GM11168 (cell line): Measurements from ENCODE around the gene UBE2D2.
"Not testable (repeated sequence)": the region's sequence is repeated elsewhere in the genome, so short reads cannot be mapped to it uniquely, and the experiment has no call there.

Source experiments
- in situ Hi-C: fragments of 300-500 bp; cut with MboI; formaldehyde crosslinking; loops from one replicate; pipeline ENCODE4 v1.12.0; 2022; ENCODE audit warnings: low sequenced_read_pairs; ENCODE audit not compliant: unreplicated experiment

UBE2D2 gene

DNA sequence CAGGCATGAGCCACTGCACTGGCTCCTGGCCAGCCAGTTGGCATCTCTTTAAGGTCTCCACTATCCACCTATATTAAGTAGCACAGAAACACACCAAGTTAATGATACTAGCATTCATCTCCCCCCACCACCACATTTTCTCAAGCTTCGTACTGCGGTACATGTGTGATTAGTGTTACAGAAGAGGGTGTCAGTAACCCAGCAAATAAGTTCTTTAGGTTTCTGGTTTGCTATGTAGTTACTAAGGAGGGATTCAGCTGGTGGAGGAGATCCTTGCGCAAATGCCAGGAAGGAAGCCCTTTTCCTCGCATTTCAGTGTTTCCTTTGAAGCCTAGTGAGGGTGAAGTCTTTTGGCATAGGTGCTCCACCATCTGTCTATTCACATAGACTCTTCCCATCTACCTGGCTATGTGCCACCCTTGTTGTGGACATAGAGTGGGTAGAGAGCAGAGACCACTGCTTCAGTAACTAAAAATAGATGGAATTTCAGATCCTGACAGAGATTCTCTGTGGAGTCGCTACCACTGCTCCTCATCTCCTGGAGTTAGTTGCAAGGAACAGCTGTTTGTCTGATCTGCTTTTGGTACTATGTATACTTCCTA lies 16.7 kb downstream of the UBE2D2 start:
- in situ Hi-C loops, result no loop called here

DNA sequence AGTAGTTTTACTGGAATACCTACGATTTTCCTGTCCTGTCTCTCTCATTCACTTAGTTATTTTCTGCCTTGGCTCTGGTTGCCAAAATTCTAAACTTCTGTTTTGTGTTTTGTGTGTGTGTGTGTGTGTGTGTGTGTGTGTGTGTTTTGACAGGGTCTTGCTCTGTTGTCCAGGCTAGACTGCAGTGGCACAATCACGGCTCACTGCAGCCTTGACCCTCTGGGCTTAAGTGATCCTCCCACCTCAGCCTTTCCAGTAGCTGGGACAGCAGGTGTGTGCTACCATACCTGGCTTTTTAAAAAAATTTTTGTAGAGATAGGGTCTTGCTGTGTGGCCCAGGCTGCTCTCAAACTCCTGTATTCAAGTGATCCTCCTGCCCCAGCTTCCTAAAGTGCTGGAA lies 17.2 kb downstream of the UBE2D2 start:
- in situ Hi-C loops, result no loop called here

DNA sequence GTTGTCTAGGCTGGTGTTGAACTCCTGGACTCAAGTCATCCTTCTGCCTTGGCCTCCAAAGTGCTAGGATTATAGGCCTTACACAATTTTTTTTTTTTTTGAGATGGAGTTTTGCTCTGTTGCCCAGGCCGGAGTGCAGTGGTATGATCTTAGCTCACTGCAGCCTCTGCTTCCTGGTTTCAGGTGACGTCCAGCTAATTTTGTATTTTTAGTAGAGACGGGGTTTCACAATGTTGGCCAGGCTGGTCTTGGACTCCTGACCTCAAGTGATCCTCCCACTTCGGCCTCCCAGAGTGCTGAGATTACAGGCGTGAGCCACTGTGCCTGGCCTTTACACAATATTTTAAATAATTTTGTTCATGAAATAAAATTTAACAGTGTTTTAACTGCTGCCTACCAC lies 21.0 kb downstream of the UBE2D2 start:
- in situ Hi-C loops, result not testable (repeated sequence)

DNA sequence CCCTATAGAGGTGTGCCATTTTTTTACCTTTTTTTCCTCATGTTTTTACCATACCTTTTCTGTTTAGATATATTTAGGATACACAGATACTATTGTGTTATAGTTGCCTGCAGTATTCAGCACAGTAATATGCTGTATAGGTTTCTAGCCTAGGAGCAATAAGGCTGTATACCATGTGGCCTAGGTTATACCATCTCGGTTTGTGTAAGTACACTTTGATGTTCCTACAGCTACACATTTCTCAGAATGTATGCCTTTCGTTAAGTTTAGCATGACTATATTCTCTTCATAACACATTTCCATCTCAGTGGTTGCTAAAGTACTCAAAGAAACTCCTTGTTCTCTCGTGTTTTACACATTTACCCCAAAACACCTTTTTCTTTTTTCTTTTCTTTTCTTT lies 23.0 kb downstream of the UBE2D2 start:
- in situ Hi-C loops, result no loop called here

DNA sequence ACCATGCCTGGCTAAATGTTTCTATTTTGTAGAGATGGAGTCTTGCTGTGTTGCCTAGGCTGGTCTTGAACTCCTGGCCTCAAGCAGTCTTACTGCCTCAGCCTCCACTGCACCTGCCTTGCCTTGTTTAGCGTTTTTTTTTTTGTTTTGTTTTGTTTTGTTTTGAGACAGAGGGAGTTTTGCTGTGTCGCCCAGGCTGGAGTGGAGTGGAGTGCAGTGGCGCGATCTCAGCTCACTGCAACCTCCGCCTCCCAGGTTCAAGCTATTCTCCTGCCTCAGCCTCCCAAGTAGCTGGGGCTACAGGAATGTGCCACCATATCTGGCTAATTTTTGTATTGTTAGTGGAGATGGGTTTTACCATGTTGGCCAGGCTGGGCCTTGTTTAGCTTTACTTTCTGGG lies 27.0 kb downstream of the UBE2D2 start:
- in situ Hi-C loops, result not testable (repeated sequence)

DNA sequence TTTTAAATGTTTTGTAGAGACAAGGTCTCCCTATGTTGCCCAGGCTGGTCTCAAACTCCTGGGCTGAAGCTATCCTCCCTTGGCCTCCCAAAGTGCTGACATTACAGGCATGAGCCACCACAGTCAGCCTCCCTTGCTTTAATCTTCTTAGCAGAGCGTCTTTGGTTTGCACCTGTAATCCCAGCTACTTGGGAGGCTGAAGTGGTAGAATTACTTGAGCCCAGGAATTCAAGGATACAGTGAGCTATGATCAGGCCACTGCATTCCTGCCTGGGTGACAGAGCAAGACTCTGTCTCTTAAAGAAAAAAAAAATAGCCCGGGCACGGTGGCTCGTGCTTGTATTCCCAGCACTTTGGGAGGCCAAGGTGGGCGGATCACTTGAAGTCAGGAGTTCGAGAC lies 27.8 kb downstream of the UBE2D2 start:
- in situ Hi-C loops, result no loop called here

DNA sequence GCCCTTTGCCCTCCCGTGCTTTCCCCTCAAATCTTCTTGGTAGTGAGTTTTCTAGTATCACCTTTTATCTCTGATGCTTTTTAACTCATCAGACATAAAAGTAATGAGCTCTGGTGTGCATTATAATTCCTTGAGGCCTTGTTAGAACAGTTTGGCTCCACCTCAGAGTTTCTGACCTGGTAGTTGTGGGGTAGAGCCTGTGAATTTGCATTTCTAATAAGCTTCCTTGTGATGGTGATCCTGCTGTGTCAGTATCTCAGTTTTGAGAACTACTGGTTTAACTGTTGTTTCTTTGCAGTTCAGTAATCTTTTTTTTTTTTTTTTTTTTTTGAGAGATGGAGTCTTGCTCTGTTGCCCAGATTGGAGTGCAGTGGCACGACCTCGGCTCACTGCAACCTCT lies 31.1 kb downstream of the UBE2D2 start:
- in situ Hi-C loops, result no loop called here

DNA sequence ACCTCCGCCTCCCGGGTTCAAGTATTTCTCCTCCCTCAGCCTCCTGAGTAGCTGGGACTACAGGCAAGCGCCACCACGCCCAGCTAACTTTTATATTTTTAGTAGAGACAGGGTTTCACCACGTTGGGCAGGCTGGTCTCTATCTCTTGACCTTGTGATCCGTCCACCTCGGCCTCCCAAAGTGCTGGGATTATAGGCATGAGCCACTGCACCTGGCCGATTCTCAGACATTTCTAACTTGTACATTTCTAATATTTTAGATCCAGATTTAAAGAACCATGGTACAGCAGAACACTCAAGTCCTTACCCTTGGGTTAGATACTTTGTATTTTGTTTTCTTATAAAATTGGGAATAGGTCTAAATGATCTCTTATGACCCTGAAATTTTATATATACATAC lies 31.9 kb downstream of the UBE2D2 start:
- in situ Hi-C loops, result not testable (repeated sequence)

DNA sequence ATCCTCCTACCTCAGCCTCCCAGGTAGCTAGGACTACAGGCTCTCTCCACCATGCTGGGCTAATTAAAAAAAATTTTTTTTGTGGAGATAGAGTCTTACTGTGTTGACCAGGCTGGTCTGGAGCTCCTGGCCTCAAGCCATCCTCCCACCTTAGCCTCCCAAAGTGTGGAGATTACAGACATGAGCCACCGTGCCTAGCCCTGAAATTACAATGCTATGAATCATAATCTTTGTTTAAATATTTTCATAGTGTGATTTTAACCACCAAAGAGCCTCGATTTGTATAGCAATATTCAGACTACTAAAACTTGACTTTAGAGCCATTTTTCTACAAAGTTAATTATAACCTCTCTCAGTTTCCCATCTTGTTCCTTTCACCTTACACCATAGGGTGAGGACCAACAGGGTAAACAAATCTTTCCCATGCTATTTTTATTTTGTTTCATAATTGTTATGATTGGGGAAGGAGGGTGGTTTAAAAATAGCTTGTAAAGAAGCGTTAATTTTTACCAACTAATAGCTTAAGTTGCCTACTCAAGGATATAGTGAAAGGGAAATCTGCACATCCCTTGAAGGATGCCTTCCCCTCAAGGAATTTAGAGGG lies 32.7 kb downstream of the UBE2D2 start:
- in situ Hi-C loops, result no loop called here

DNA sequence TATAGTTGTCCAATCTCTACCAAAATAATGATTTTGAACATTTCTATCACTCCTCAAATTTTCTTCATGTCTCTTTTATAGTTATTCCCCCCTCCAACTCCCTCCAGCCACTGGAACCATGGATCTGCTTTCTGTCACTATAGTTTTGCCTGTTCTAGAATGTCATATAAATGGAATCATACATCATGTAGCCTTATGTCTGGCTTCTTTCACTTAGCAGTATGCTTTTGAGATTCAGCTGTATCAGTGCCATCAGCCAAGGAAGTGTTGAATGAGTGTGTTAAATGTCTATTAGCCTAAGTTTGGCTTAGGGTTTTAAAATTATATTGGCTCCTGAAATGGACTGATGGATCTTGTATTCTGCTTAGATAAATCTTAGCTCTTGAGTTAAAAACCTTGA lies 36.0 kb downstream of the UBE2D2 start:
- in situ Hi-C loops, result no loop called here

DNA sequence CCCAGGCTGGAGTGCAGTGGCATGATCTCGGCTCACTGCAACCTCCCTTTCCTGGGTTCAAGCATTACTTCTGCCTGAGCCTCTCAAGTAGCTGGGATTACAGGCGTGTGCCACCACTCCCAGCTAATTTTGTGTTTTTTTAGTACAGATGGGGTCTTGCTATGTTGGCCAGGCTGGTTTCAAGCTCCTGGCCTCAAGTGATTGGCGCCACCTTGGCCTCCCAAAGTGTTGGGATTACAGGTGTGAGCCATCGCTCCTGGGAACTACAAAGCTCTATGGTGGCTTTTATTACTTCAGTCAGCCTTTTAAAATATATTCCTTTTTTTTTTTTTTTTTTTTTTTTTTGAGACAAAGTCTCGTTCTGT lies 37.4 kb downstream of the UBE2D2 start:
- in situ Hi-C loops, result not testable (repeated sequence)

DNA sequence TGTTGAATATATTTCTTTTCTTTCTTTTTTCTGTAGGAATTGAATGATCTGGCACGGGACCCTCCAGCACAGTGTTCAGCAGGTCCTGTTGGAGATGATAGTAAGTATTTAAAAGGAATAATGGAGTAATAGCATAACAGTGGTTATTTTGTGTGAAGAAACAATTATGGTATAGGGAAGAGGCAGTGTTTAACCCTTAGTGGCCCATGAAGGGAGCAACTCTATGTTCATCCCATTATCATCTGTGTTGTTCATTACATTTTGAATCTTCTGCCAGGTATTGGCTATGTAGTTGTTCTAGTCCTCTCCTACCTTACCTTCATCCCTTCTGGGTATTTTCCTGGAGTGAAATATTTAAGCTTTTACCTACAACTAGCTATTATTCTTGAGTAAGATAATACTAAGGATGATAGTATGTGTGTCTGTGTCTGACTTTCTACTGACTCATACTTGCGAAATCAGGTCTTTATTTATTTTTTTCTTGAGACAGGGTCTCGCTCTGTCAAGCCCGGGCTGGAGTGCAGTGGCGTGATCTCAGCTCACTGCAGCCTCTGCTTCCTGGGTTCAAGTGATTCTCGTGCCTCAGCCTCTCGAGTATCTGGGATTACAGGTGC lies 39.3 kb downstream of the UBE2D2 start:
- in situ Hi-C loops, result no loop called here

DNA sequence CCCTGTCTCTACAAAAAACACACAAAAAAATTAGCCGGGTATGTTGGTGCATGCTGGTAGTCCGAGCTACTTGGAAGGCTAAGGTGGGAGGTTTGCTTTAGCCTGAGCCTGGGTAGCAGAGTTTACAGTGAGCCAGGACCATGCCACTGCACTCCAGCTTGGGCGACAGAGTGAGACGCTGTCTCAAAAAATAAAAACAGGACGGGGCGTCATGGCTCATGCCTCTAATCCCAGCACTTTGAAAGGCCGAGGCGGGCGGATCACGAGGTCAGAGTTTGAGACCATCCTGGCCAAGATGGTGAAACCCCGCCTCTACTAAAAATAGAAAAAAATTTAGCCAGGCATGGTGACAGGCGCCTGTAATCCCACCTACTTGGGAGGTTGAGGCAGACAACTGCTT lies 40.3 kb downstream of the UBE2D2 start:
- in situ Hi-C loops, result no loop called here

DNA sequence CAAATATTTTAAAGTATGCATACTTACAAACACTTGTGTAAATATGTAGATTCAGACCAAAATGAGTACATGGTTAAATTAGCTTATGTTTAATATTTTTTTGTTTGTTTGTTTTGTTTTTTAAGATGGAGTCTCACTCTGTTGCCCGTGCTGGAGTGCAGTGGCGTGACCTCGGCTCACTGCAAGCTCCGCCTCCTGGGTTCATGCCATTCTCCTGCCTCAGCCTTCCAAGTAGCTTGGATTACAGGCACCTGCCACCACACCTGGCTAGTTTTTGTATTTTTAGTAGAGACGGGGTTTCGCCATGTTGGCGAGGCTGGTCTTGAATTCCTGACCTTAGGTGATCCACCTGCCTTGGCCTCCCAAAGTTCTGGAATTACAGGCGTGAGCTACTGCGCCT lies 40.8 kb downstream of the UBE2D2 start:
- in situ Hi-C loops, result not testable (repeated sequence)

DNA sequence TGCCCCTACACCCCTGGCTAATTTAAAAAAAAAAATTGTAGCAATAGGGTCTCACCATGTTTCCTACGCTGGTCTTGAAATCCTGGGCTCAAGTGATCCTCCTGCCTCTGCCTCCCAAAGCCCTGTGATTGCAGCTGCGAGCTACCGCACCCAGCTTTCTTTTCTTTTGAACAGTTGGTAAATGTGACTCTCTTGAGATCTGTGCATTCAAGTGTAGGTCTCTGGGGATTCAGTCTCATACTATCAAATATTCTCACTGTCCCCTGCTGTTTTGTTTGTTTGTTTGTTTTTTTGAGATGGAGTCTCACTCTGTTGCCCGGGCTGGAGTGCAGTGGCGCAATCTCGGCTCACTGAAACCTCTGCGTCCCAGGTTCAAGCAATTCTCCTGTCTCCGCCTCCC lies 44.7 kb downstream of the UBE2D2 start:
- in situ Hi-C loops, result no loop called here

DNA sequence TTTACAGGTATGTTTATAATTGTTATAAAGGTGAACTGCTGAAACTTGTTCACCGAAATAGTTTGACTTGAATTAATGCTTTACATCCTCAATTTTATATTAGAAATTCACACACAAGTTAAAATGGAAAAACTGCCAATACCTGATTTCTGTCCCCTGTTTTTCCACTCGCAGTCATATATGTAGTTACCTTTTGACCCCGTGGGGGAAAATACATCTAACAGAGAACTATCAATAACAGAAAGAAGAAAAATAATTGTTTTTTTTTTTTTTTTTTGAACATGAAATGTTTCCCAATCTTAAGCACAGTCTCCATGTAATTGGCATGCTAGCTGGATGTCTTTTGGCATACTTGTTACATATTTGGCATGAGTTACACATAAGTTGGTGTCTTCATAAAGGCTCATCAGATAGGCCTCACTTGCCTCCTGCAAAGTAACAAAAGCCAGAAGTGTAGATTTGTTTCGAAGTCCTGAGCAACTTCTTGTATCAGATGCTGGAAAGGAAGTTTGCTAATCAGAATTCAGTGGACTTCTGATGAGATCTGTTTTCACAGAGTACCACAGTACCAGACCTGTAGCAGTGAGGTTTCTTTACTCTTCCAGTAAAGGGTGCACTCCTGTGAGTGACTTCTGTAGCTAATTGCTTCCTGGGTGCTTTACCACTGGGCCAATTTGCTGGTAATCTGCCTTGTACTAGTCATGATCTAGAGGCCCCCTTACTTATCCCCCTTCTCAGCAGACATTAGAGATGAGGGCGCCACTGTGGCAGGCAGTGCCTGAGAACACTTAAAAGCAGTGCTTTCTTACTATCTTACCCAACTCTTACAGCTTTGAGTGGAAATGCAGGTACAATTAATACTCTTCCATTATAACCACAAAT lies 50.8 kb downstream of the UBE2D2 start:
- in situ Hi-C loops, result no loop called here

DNA sequence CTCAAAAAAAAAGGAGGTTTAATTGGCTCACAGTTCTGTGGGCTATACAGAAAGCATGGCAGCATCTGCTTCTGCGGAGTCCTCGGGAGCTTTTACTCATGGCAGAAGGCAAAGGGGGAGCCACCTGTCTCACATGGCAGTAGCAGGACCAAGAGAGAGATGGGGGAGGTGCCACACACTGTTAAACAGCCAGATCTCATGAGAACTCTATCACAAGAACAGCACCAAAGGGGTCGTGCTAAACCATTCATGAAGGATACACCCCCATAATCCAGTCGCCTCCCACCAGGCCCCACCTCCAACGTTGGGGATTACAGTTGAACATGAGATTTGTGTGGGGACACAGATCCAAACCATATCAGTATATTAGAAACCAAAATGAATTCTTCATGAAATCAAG lies 58.7 kb downstream of the UBE2D2 start:
- in situ Hi-C loops, result no loop called here

DNA sequence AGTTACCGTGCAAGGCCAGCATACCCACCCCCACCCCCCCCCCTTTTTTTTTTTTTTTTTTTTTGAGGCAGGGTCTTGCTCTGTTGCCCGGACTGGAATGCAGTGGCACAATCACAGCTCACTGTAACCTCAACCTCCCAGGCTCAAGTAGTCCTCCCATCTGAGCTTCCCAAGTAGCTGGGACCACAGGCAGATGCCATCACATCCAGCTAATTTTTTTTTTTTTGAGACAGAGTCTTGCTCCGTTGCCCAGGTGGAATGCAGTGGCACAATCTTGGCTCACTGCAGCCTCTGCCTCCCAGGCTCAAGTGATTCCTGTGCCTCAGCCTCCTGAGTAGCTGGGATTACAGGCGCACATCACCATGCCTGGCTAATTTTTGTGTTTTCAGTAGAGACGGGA lies 64.3 kb downstream of the UBE2D2 start:
- in situ Hi-C loops, result not testable (repeated sequence)

DNA sequence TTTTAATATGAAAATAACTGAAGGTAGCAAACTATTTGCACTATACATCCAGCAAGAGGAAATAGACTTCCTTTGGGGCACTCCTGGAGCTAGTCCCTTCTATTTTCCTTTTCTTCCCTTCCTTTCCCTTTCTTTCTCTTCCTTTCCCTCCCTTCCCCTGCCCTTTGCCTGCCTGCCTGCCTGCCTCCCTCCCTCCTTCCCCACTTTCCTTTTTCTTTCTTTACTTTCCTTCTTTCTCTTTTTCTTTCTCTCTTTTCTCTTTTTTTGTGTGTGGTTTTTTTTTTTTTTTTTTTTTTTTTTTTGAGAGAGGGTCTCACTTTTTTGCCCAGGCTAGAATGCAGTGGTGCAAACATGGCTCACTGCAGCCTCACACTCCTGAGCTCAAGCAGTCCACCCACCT lies 69.7 kb downstream of the UBE2D2 start:
- in situ Hi-C loops, result loop anchor here (5.0 kb wide), 2 partner anchors 46 to 131 kb away; no protein-coding TSS in a partner anchor

DNA sequence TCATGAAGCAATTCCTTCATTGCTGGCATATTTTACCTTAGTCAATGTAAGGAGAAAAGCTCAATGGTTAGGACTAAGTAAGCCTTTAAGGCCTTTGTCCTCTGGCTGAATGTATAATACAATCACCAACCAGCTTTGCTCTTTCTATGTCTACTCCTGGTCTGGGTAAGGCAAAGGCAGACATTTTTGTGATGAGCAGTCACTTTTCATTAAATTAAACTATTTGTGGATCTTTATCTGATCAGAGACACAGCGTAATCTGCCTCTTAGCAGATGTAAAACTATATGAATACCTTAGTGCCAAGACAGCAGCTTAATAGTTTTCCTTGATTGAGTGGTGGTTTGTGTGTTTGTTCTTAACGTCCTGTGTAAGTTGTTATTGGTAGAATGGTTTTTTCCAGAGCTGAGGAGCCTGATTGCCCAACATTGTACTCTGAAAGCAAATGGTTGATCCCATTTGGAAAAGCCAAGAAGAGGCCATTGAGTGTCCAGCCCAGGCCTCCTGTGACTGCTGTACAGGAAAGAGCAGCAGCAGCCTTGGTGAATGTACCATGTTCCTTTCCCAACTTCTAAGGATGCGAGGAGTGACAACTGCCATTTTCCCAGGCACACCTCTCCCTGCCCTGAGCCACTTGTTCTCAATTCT lies 70.5 kb downstream of the UBE2D2 start:
- in situ Hi-C loops, result loop anchor here (5.0 kb wide), 2 partner anchors 46 to 131 kb away; no protein-coding TSS in a partner anchor
